Liver (tissue), 9 donors: Measurements from ENCODE around the gene AKT1S1. TPM values are rescaled to one million over a fixed set of nuclear protein-coding genes. Genes with fewer than 3 reads are reported as not detected.

Experiments
- DNase-seq: peaks from one replicate; pipeline ENCODE4 v3.0.0-alpha.2; 2017; ENCODE audit warnings: low spot score
- H3K27ac ChIP-seq, 2 donors: one replicate each; pipeline ENCODE4 v1.7.0; 2013; ENCODE audit warnings: inconsistent platforms in 2 of 2, low read length in 2 of 2, control low read depth in 1 of 2, low read depth in 1 of 2, mild to moderate bottlenecking in 1 of 2
- H3K27me3 ChIP-seq, 4 donors: one replicate each; pipeline versions ENCODE4 v1.6.1 to v1.7.0; 2013; ENCODE audit warnings: low read length in 3 of 4, inconsistent platforms in 1 of 4, mild to moderate bottlenecking in 1 of 4, moderate library complexity in 1 of 4; ENCODE audit not compliant: control insufficient read depth in 4 of 4, insufficient read depth in 4 of 4
- H3K36me3 ChIP-seq, 4 donors: one replicate each; pipeline versions ENCODE4 v1.6.1 to v1.7.0; 2013; ENCODE audit warnings: low read length in 3 of 4, mild to moderate bottlenecking in 3 of 4, low read depth in 1 of 4, moderate library complexity in 1 of 4; ENCODE audit not compliant: control insufficient read depth in 4 of 4, insufficient read depth in 3 of 4
- H3K4me1 ChIP-seq, 4 donors: one replicate each; pipeline versions ENCODE4 v1.6.1 to v1.7.0; 2013; ENCODE audit warnings: low read length in 3 of 4, mild to moderate bottlenecking in 3 of 4, moderate library complexity in 1 of 4; ENCODE audit not compliant: control insufficient read depth in 4 of 4, insufficient read depth in 4 of 4
- H3K4me3 ChIP-seq, 3 donors: one replicate each; pipeline versions ENCODE4 v1.6.1 to v1.7.0; 2013; ENCODE audit warnings: low read length in 3 of 3, control low read depth in 1 of 3, low read depth in 1 of 3, mild to moderate bottlenecking in 1 of 3
- H3K9ac ChIP-seq, 2 donors: one replicate each; pipeline ENCODE4 v1.7.0; 2013; ENCODE audit warnings: low read length in 2 of 2, mild to moderate bottlenecking in 2 of 2, moderate library complexity in 2 of 2, control low read depth in 1 of 2, low read depth in 1 of 2
- H3K9me3 ChIP-seq, 4 donors: one replicate each; pipeline versions ENCODE4 v1.6.1 to v1.7.0; 2013; ENCODE audit warnings: low read length in 3 of 4; ENCODE audit not compliant: control insufficient read depth in 4 of 4
- EGR1 ChIP-seq, 2 donors: IDR thresholded peaks; 2 replicates each; pipeline ENCODE4 v1.6.1; 2016 to 2018; ENCODE audit warnings: antibody characterized with exemption in 2 of 2, low read depth in 2 of 2
- FOXA1 ChIP-seq: IDR thresholded peaks from 2 replicates; pipeline ENCODE4 v1.6.1; 2016; ENCODE audit warnings: antibody characterized with exemption
- FOXA2 ChIP-seq: IDR thresholded peaks from 2 replicates; pipeline ENCODE4 v1.6.1; 2016; ENCODE audit warnings: antibody characterized with exemption
- GABPA ChIP-seq, 2 donors: IDR thresholded peaks in 1 of 2; conservative IDR thresholded peaks in 1 of 2; 2 replicates each; pipeline ENCODE4 v1.6.1; 2016; ENCODE audit warnings: antibody characterized with exemption in 2 of 2, mild to moderate bottlenecking in 1 of 2, moderate library complexity in 1 of 2
- HNF4A ChIP-seq, 2 donors: conservative IDR thresholded peaks; 2 replicates each; pipeline ENCODE4 v1.6.1; 2016; ENCODE audit warnings: antibody characterized with exemption in 2 of 2, mild to moderate bottlenecking in 2 of 2
- HNF4G ChIP-seq: IDR thresholded peaks from 2 replicates; pipeline ENCODE4 v1.6.1; 2016; ENCODE audit warnings: antibody characterized with exemption
- JUND ChIP-seq, 2 donors: IDR thresholded peaks; 2 replicates each; pipeline ENCODE4 v1.6.1; 2016; ENCODE audit warnings: antibody characterized with exemption in 2 of 2
- NR2F2 ChIP-seq: IDR thresholded peaks from 2 replicates; pipeline ENCODE4 v1.6.1; 2016; ENCODE audit warnings: antibody characterized with exemption
- RAD21 ChIP-seq, 2 donors: IDR thresholded peaks; 2 replicates each; pipeline ENCODE4 v1.6.1; 2016; ENCODE audit warnings: antibody characterized with exemption in 2 of 2, mild to moderate bottlenecking in 2 of 2
- RXRA ChIP-seq, 2 donors: IDR thresholded peaks; 2 replicates each; pipeline ENCODE4 v1.6.1; 2017 to 2018; ENCODE audit warnings: antibody characterized with exemption in 2 of 2, mild to moderate bottlenecking in 1 of 2
- SP1 ChIP-seq: IDR thresholded peaks from 2 replicates; pipeline ENCODE4 v1.6.1; 2018; ENCODE audit warnings: antibody characterized with exemption, mild to moderate bottlenecking
- TAF1 ChIP-seq: conservative IDR thresholded peaks from 2 replicates; pipeline ENCODE4 v1.6.1; 2016; ENCODE audit warnings: antibody characterized with exemption, mild to moderate bottlenecking
- YY1 ChIP-seq: IDR thresholded peaks from 2 replicates; pipeline ENCODE4 v1.6.1; 2016; ENCODE audit warnings: antibody characterized with exemption, mild to moderate bottlenecking
- WGBS: extraction: QIAGEN DNeasy Blood & Tissue Kit; methylation state at CpG from one replicate; pipeline ENCODE4 v1.1.7; 2013; 5-methylcytosine and 5-hydroxymethylcytosine counted together
- polyA plus RNA-seq, 2 donors: library from polyadenylated mRNA; stranded (reverse) in 1 of 2; unstranded in 1 of 2; fragments of 200-250 nt in 1 of 2; fragments of >200 nt in 1 of 2; fragmentation: Nextera tagmentation in 1 of 2; extraction: Ambion mirVana in 1 of 2; gene quantifications; one replicate each; pipeline versions ENCODE4 v1.2.1 to v1.2.3, GENCODE V29; 2013 to 2015
- total RNA-seq, 2 donors: library from RNA; depleted of rRNA; stranded (reverse); fragments of >200 nt; gene quantifications; one replicate each; pipeline ENCODE4 v1.2.3, GENCODE V29; 2014
- TF ChIP-seq, protein P1 (sequence below): IDR thresholded peaks from 2 replicates; pipeline ENCODE4 v1.6.1; 2016; ENCODE audit warnings: antibody characterized with exemption
- TF ChIP-seq, protein P2 (sequence below): IDR thresholded peaks from 2 replicates; pipeline ENCODE4 v1.6.1; 2016; ENCODE audit warnings: antibody characterized with exemption
- TF ChIP-seq, protein P3 (sequence below): IDR thresholded peaks from 2 replicates; pipeline ENCODE4 v1.6.1; 2016; ENCODE audit warnings: antibody characterized with exemption
- TF ChIP-seq, protein P4 (sequence below): IDR thresholded peaks from 2 replicates; pipeline ENCODE4 v1.6.1; 2016; ENCODE audit warnings: antibody characterized with exemption, mild to moderate bottlenecking
- donor health status: healthy.
- donor health status: healthy.
- donor health status: healthy.
- donor health status: healthy.
- donor health status: healthy.

AKT1S1 gene
- total and polyA plus RNA-seq, 4 donors: 6.8 to 43.9 (median 12.9) TPM

DNA sequence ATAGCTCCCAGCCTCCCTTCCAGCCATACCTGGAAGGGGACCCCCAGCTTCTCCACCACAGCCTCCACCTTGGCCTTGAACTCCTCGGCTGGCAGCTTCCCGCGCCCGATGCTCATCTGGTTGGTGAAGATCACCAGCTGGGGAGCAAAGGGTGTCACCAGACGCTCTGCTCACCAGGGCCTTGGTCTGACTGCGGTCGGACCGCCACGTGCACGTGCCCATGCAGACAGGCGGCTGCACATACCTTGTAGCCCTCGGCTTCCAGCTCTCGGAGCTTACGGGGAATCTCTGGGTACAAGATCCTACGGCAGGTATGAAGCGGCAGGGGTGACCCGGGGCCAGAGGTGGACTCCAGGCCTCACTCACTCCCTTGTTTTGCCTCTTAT is 13.2 kb downstream of the AKT1S1 start:
- H3K27ac ChIP-seq: no peak overlapping the region
- no peaks in the 10 kb centered on the region for H3K27me3 ChIP-seq
- no peaks in the 10 kb centered on the region for H3K9me3 ChIP-seq
- H3K36me3 ChIP-seq: peaks cover 1 to 39% (median 9%) of the 10 kb centered on the region in 4 donors
- no peak overlapping the region for H3K9ac ChIP-seq
- H3K4me1 ChIP-seq: peaks cover 12 to 29% (median 23%) of the 10 kb centered on the region in 4 donors
- no peak overlapping the region for H3K4me3 ChIP-seq
- TF ChIP-seq SP1: no peak
- TF ChIP-seq RXRA (IDR thresholded peaks at IDR 0.05): no peak
- no peak for TF ChIP-seq TAF1
- TF ChIP-seq HNF4A (conservative IDR thresholded peaks at IDR 0.05): no peak
- no peak for TF ChIP-seq FOXA2
- no peak for TF ChIP-seq JUND (IDR thresholded peaks at IDR 0.05)
- no peak for TF ChIP-seq NR2F2
- TF ChIP-seq, protein P1, sequence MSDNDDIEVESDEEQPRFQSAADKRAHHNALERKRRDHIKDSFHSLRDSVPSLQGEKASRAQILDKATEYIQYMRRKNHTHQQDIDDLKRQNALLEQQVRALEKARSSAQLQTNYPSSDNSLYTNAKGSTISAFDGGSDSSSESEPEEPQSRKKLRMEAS: no peak
- no peak for TF ChIP-seq EGR1 (IDR thresholded peaks at IDR 0.05; ENCODE audit: low read depth in 2 of 2)
- TF ChIP-seq, protein P2, sequence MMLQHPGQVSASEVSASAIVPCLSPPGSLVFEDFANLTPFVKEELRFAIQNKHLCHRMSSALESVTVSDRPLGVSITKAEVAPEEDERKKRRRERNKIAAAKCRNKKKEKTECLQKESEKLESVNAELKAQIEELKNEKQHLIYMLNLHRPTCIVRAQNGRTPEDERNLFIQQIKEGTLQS: no peak
- no peak for TF ChIP-seq GABPA (IDR thresholded peaks at IDR 0.05 in 1 of 2, conservative IDR thresholded peaks at IDR 0.05 in 1 of 2)
- TF ChIP-seq YY1: no peak
- no peak for TF ChIP-seq RAD21 (IDR thresholded peaks at IDR 0.05)
- WGBS: 95% methylated on average over 17 of the region's 17 CpGs
- DNase-seq: no peak

DNA sequence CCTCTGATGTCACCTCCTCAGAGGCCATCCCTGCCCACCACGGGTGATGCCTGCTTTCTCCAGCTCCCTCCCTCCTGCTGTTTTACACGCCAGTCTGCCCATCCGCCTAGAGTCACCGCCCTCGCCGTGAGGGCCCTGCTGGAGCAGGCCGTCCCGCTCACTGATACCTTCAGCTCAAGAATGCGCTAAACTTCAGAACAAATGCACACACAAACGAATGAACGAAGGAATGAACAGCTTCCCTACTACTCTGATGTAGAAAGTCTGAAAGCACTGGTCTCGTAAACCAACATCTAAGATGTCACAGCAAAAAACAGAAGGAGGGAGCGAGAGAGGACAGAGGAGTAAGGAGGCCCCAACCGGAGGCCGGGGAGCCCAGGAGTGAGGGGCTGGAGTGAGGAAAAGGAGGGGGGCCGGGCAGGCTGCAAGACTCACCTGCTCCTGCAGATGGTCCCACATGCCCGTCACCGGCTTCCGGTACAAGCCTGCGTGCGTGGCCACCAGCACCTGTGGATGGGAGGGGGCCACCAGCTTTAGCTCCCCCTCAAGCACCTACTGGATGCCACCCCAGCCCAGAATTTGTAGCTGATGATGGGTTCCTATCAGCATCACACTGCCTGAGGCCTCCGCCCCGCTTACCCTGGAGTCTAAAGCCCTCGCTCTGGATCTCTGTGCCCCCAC is 13.8 kb downstream of the AKT1S1 start:
- peaks cover 12 to 23% (median 22%) of the 10 kb centered on the region in 4 donors for H3K4me1 ChIP-seq
- no peaks in the 10 kb centered on the region for H3K9me3 ChIP-seq
- H3K27me3 ChIP-seq: no peaks in the 10 kb centered on the region
- DNase-seq: no peak
- no peak for TF ChIP-seq EGR1 (IDR thresholded peaks at IDR 0.05; ENCODE audit: low read depth in 2 of 2)
- TF ChIP-seq HNF4G: no peak
- no peak for TF ChIP-seq TAF1
- no peak for TF ChIP-seq SP1
- TF ChIP-seq NR2F2: no peak
- TF ChIP-seq YY1: no peak
- TF ChIP-seq FOXA1: no peak
- H3K4me3 ChIP-seq: no peak overlapping the region
- H3K36me3 ChIP-seq: peaks cover 4 to 43% (median 9%) of the 10 kb centered on the region in 4 donors
- no peak overlapping the region for H3K27ac ChIP-seq
- no peak overlapping the region for H3K9ac ChIP-seq
- 95% methylated on average over 24 of the region's 24 CpGs for WGBS

DNA sequence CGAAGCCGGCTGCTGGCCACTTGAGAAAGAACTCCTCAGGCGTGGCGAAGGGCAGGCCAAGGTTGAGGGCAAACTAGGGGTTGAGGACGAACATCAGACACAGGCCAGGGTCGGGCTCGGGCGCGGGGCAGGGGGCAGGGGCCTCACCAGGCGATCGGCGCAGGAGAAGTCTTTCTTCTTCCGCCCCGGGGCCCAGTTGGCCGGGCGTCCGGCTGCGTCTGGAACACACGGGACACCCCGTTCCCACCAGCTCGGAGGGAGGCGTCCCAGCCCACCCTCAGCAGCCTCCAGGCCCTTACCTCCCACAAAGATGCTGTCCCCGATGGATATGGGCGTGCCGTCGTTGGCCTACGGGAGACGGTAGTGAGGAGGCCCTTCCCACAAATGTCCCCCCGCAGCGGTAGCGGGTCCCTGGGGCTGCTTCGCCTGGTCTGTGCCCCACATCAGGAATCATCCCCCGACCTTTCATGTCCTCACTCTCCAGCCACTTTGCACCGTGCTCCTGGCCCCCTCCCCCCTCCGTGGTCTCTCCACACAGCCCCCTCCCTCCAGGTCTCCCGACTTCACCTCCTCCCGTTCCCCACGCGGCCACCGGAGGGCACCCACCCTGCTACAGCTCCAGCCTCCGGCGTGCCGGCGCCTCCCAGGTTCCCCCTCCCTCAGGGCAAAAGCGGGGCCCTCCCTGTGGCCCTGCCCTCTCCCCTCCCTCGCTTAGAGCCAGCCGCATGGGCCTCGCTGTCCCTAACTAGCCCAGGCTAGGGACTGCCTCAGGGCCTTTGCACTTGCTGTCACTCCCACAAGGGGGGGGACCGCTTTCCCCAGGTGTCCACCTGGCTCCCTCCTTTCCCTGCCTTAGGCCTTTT is 14.5 kb downstream of the AKT1S1 start:
- Histone ChIP-seq H3K27ac (no peak overlapping the region), H3K9ac (no peak overlapping the region), H3K4me3 (no peak overlapping the region), H3K27me3 (no peaks in the 10 kb centered on the region), H3K36me3 (peaks cover 4 to 50% (median 9%) of the 10 kb centered on the region in 4 donors), H3K9me3 (no peaks in the 10 kb centered on the region), H3K4me1 (peaks cover 12 to 23% (median 19%) of the 10 kb centered on the region in 4 donors)
- WGBS: 89% methylated on average over 49 of the region's 49 CpGs
- no peak for DNase-seq
- TF ChIP-seq GABPA (IDR thresholded peaks at IDR 0.05 in 1 of 2, conservative IDR thresholded peaks at IDR 0.05 in 1 of 2): no peak
- no peak for TF ChIP-seq RXRA (IDR thresholded peaks at IDR 0.05)
- TF ChIP-seq YY1: no peak
- TF ChIP-seq SP1: no peak
- no peak for TF ChIP-seq TAF1
- TF ChIP-seq, protein P3, sequence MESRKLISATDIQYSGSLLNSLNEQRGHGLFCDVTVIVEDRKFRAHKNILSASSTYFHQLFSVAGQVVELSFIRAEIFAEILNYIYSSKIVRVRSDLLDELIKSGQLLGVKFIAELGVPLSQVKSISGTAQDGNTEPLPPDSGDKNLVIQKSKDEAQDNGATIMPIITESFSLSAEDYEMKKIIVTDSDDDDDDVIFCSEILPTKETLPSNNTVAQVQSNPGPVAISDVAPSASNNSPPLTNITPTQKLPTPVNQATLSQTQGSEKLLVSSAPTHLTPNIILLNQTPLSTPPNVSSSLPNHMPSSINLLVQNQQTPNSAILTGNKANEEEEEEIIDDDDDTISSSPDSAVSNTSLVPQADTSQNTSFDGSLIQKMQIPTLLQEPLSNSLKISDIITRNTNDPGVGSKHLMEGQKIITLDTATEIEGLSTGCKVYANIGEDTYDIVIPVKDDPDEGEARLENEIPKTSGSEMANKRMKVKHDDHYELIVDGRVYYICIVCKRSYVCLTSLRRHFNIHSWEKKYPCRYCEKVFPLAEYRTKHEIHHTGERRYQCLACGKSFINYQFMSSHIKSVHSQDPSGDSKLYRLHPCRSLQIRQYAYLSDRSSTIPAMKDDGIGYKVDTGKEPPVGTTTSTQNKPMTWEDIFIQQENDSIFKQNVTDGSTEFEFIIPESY: no peak
- TF ChIP-seq, protein P2: no peak
- TF ChIP-seq, protein P1: no peak
- TF ChIP-seq FOXA1: no peak
- TF ChIP-seq EGR1 (IDR thresholded peaks at IDR 0.05; ENCODE audit: low read depth in 2 of 2): no peak
- TF ChIP-seq, protein P4, sequence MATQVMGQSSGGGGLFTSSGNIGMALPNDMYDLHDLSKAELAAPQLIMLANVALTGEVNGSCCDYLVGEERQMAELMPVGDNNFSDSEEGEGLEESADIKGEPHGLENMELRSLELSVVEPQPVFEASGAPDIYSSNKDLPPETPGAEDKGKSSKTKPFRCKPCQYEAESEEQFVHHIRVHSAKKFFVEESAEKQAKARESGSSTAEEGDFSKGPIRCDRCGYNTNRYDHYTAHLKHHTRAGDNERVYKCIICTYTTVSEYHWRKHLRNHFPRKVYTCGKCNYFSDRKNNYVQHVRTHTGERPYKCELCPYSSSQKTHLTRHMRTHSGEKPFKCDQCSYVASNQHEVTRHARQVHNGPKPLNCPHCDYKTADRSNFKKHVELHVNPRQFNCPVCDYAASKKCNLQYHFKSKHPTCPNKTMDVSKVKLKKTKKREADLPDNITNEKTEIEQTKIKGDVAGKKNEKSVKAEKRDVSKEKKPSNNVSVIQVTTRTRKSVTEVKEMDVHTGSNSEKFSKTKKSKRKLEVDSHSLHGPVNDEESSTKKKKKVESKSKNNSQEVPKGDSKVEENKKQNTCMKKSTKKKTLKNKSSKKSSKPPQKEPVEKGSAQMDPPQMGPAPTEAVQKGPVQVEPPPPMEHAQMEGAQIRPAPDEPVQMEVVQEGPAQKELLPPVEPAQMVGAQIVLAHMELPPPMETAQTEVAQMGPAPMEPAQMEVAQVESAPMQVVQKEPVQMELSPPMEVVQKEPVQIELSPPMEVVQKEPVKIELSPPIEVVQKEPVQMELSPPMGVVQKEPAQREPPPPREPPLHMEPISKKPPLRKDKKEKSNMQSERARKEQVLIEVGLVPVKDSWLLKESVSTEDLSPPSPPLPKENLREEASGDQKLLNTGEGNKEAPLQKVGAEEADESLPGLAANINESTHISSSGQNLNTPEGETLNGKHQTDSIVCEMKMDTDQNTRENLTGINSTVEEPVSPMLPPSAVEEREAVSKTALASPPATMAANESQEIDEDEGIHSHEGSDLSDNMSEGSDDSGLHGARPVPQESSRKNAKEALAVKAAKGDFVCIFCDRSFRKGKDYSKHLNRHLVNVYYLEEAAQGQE: no peak
- TF ChIP-seq RAD21 (IDR thresholded peaks at IDR 0.05): no peak
- no peak for TF ChIP-seq JUND (IDR thresholded peaks at IDR 0.05)
- TF ChIP-seq HNF4A (conservative IDR thresholded peaks at IDR 0.05): no peak
- TF ChIP-seq HNF4G: no peak
